TTC549 (cell line): ENCODE measurements around the gene SIPA1L3.

Experiments used
- FAIRE-seq: peaks from 2 replicates; lab custom pipeline; 2012; peaks lifted over from hg19 to GRCh38; lab: Jason Lieb, UNC

The SIPA1L3 gene

GRCh38 chr19:38196245-38196837 is 289.3 kb downstream of the SIPA1L3 start:
- FAIRE-seq, result no peak

- FAIRE-seq, result no peak
These were observed 290.1 kb downstream of the SIPA1L3 start for GRCh38 chr19:38196948-38197656.

- FAIRE-seq, result no peak
These were observed 291.1 kb downstream of the SIPA1L3 start for GRCh38 chr19:38197937-38198704.

- no peak for FAIRE-seq
These were observed 292.3 kb downstream of the SIPA1L3 start for GRCh38 chr19:38199340-38199739.

GRCh38 chr19:38201731-38202130 is 294.7 kb downstream of the SIPA1L3 start:
- FAIRE-seq, result no peak

GRCh38 chr19:38202504-38202903 is 295.5 kb downstream of the SIPA1L3 start:
- no peak for FAIRE-seq

- no peak for FAIRE-seq
These were observed 296.2 kb downstream of the SIPA1L3 start for GRCh38 chr19:38203197-38203596.

GRCh38 chr19:38204096-38204495 is 297.1 kb downstream of the SIPA1L3 start:
- no peak for FAIRE-seq

- FAIRE-seq, result no peak
These were observed 297.7 kb downstream of the SIPA1L3 start for GRCh38 chr19:38204728-38205127.

- no peak for FAIRE-seq
These were observed 299.2 kb downstream of the SIPA1L3 start for GRCh38 chr19:38206006-38206745.

- FAIRE-seq, result no peak
These were observed 299.9 kb downstream of the SIPA1L3 start for GRCh38 chr19:38206928-38207327.

- no peak for FAIRE-seq
These were observed 300.5 kb downstream of the SIPA1L3 start for GRCh38 chr19:38207543-38207942.

- no peak for FAIRE-seq
These were observed 301.6 kb downstream of the SIPA1L3 start for GRCh38 chr19:38208571-38208970.

GRCh38 chr19:38209152-38209551 is 302.1 kb downstream of the SIPA1L3 start:
- FAIRE-seq, result no peak

GRCh38 chr19:38209671-38210457 is 302.9 kb downstream of the SIPA1L3 start:
- no peak for FAIRE-seq

GRCh38 chr19:38210458-38210987 is 303.5 kb downstream of the SIPA1L3 start:
- no peak for FAIRE-seq

- no peak for FAIRE-seq
These were observed 304.2 kb downstream of the SIPA1L3 start for GRCh38 chr19:38211151-38211591.

- FAIRE-seq, result no peak
These were observed 304.8 kb downstream of the SIPA1L3 start for GRCh38 chr19:38211766-38212165.

GRCh38 chr19:38213469-38213868 is 306.5 kb downstream of the SIPA1L3 start:
- no peak for FAIRE-seq

GRCh38 chr19:38213911-38214625 is 307.1 kb downstream of the SIPA1L3 start:
- no peak for FAIRE-seq
